NCI-H526 treated with DMSO at 0.1 percent for 48 hours (cell line): ENCODE results near the gene KLF7.
A peak's percentile ranks its signal among the peaks of the same experiment; 100 is the strongest.

ENCODE experiments used
- DNase-seq: peaks from one replicate; lab custom pipeline; 2025; lab: John Stamatoyannopoulos, UW

Gene KLF7

GRCh38 chr2:207165121-207166038 is at the start of gene KLF7:
Gene KLF7, minus strand, starts transcription at chr2:207165948. Its CDS starts 380 bp downstream, at chr2:207165568.
- peak; percentile 74 for DNase-seq

DNA sequence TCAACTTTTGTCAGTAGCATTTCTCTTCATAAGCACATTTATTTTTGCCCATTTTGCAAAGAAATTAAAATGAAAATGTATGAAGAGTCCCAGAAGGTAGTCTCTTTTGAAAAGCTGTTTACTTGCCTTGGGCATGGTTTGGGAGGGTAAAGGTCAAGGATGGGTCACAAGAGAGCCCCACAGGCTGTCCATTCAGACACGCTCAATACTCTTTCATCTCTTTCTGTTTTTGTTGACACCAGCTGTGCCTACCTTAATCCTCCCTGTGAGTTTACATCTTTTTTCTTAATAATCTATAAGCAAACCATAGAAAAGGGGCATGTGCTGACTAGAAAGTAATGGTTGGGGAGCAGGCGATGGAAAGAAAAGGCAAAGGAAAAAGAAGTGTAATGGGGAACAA is 49.6 kb upstream of the KLF7 start:
- no peak for DNase-seq

GRCh38 chr2:207214446-207214845 is 48.7 kb upstream of the KLF7 start:
- DNase-seq = no peak

- DNase-seq = no peak
Measured at GRCh38 chr2:207206011-207206410, 40.3 kb upstream of the KLF7 start.

GRCh38 chr2:207205173-207205957 is 39.6 kb upstream of the KLF7 start:
- no peak for DNase-seq

- no peak for DNase-seq
Measured at GRCh38 chr2:207203056-207203455, 37.3 kb upstream of the KLF7 start.

DNA sequence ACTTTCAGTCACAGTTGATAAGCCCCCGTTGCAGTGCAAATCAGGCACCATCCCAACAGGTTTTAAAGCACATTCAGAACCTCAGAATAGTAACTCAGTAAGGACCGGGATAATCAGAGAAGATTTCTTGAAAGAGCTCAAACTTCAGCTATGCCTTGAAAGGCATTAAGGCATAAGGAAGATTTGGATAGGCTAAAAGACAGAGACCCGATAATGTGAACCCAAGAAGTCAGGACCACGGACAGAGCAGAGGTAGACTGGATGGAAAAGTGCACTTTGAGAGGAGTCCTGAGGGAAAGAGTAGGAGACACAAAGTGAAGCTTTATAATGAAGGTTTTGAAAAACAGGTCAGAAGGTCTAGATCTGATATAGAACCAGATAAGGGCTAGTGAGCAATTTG is 36.9 kb upstream of the KLF7 start:
- DNase-seq = no peak

- DNase-seq = no peak
Measured at GRCh38 chr2:207201416-207201815, 35.7 kb upstream of the KLF7 start.

- DNase-seq = no peak
Measured at GRCh38 chr2:207200136-207200535, 34.4 kb upstream of the KLF7 start.

- no peak for DNase-seq
Measured at GRCh38 chr2:207194028-207194427, 28.3 kb upstream of the KLF7 start.

GRCh38 chr2:207188626-207189419 is 23.1 kb upstream of the KLF7 start:
- DNase-seq = no peak

DNA sequence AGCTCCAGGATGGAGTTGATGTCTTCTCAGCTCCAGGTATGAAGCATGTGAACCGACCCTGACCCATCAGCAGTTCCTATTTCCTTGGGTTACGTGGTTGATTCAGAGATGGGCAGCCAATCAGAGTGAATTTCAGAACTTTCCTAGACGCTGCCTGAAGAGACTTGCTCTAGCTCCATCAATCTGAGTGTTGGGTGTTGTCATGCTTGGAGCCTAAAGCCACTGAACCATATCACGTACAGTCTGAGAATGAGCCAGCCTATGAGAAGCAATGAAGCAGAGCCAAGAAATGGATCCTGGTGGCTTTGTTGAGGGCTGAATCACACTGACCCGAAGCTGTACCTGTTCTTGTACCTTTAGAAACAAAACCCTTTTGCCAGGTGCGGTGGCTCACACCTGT is 19.6 kb upstream of the KLF7 start:
- DNase-seq = no peak

DNA sequence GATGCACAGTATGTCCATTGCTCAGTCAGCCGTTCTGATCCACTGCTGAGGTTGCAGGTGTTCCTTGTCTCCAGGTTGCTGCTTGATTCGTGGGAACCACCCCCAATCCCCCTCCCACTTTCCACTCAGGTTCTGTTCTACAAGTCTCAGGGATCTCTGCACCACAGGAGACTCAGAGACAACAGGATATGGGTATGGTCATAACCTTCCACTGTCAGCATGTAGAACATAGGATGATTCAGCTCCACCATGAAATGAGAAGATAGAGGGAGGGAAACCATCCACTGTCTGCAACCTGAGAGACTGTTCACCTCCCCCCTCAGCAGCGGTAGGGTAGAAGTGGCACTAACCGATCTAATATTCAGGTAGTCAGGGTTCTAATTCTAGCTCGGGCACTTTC is 19.0 kb upstream of the KLF7 start:
- no peak for DNase-seq

DNA sequence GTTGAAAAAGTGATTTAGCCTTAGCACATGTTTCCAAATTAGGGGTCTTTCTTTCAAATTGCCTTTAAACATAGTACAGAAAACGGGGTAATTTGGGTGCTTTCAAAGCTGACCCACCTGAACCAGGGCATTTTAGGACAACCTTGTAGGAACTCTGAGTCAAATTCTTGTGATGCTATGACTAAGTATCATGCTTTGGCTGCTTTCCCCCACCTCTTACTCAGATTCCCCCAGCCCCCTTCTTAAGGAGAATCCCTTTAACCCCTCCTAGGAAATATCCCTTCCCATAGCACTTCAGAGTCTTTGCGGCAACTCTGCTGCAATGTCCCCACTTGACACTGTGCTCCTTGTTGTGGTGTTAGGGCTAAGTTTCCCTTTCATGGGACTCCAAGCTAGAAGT is 18.6 kb upstream of the KLF7 start:
- DNase-seq = no peak

DNA sequence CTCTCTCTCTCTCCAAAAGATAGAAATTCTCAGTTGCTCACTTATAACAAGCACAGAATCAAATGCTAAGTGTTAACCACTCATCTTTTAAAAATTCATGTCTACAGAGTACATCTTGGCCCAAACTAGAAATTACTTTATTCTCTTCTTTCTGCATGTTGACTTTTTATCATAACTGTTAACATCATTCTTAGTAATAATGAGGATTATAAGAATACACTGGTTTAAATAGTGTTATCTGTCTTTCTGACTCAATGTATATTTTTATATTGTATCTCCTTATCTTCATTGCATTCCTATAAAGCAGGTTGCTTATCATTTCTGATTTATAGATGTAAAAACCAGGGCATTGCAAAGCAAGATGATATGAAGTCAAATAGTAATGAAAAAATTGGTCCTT is 17.8 kb upstream of the KLF7 start:
- no peak for DNase-seq

GRCh38 chr2:207182911-207183310 is 17.2 kb upstream of the KLF7 start:
- DNase-seq = no peak

- DNase-seq = no peak
Measured at GRCh38 chr2:207181526-207182274, 16.0 kb upstream of the KLF7 start.

GRCh38 chr2:207180741-207181140 is 15.0 kb upstream of the KLF7 start:
- DNase-seq = no peak

DNA sequence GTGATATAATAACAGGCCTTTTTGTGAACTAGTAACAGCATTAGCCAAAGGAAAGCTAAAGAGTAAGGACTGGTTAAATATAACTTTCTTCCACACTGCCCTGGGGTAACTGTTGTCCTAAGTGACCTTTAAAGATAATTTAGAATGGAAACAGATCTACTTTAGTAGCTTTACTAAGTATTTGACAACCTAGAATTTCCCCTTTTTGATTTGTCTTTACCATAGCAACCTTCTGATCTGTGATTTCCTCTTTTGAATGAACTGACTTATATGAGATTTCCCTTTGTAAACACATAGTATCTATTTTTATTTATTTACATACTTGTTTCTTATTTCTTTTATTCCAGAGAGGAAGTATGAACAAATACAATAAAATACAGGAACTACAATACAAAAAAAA is 10.5 kb upstream of the KLF7 start:
- no peak for DNase-seq

GRCh38 chr2:207173641-207174040 is 7.9 kb upstream of the KLF7 start:
- no peak for DNase-seq

- no peak for DNase-seq
Measured at GRCh38 chr2:207167099-207167923, 1.6 kb upstream of the KLF7 start.
